PC-3 (cell line): ENCODE results near the gene MYH7. TPM values are rescaled to one million over a fixed set of nuclear protein-coding genes. Genes with fewer than 3 reads are reported as not detected.

ENCODE experiments used
- ATAC-seq: fragments of 200-7000 bp; cut with Tn5 transposase; 2 replicates; pipeline ENCODE4 v1.9.1; 2020; ENCODE audit warnings: mild to moderate bottlenecking, moderate library complexity
- BruUV-seq: library from RNA; stranded (reverse); fragments of 400-500 nt; replicated peaks from 2 replicates; lab custom pipeline; 2021; lab: Mats Ljungman, UMichigan
- CTCF ChIA-PET: fragments of 300-600 bp; sonication (Branson Sonifier 250); formaldehyde crosslinking; loops from one replicate; lab custom pipeline; 2022; ENCODE audit warnings: antibody characterized with exemption; lab: Charles Lee
- POLR2A ChIA-PET: fragments of 300-600 bp; sonication (Branson Sonifier 250); formaldehyde crosslinking; loops from one replicate; lab custom pipeline; 2022; ENCODE audit warnings: antibody characterized with exemption; ENCODE audit not compliant: unreplicated experiment; lab: Charles Lee
- DNase-seq: peaks from one replicate; pipeline ENCODE4 v3.0.0-alpha.2; 2015
- H2AFZ ChIP-seq: fragments of 300-600 bp; sonication (generic); 2 replicates; pipeline ENCODE4 v1.6.0; 2016; ENCODE audit warnings: antibody characterized with exemption, low read length
- H3F3A ChIP-seq: fragments of 300-600 bp; sonication (generic); one replicate; pipeline ENCODE4 v1.6.0; 2017; ENCODE audit warnings: antibody characterized with exemption, low read length, control low read depth, mild to moderate bottlenecking; ENCODE audit not compliant: unreplicated experiment
- H3K27ac ChIP-seq: fragments of 300-600 bp; sonication (generic); 2 replicates; pipeline ENCODE4 v1.5.1; 2016; ENCODE audit warnings: mild to moderate bottlenecking, low read length
- H3K27me3 ChIP-seq: fragments of 300-600 bp; sonication (generic); 2 replicates; pipeline ENCODE4 v1.6.1; 2016; ENCODE audit warnings: low read length, mixed read lengths
- H3K36me3 ChIP-seq: fragments of 300-600 bp; sonication (generic); 2 replicates; pipeline ENCODE4 v1.6.1; 2016; ENCODE audit warnings: low read depth, mixed run types, low read length, mixed read lengths
- H3K4me1 ChIP-seq: fragments of 300-600 bp; sonication (generic); 2 replicates; pipeline ENCODE4 v1.5.1; 2016; ENCODE audit warnings: low read length; ENCODE audit not compliant: insufficient read depth
- H3K4me2 ChIP-seq: fragments of 300-600 bp; sonication (generic); 2 replicates; pipeline ENCODE4 v1.6.0; 2016; ENCODE audit warnings: low read length
- H3K4me3 ChIP-seq: fragments of 300-600 bp; sonication (generic); 2 replicates; pipeline ENCODE4 v1.5.1; 2016; ENCODE audit warnings: mild to moderate bottlenecking, low read length, mixed read lengths
- H3K79me2 ChIP-seq: fragments of 300-600 bp; sonication (generic); 2 replicates; pipeline ENCODE4 v1.6.1; 2017; ENCODE audit warnings: low read length, mixed read lengths
- H3K9ac ChIP-seq: fragments of 300-600 bp; sonication (generic); 2 replicates; pipeline ENCODE4 v1.6.0; 2016; ENCODE audit warnings: mild to moderate bottlenecking, low read length
- H3K9me2 ChIP-seq: fragments of 300-600 bp; sonication (generic); replicated peaks from 2 replicates; pipeline ENCODE4 v1.6.1; 2016; ENCODE audit warnings: mixed run types, low read length, mixed read lengths
- H3K9me3 ChIP-seq: fragments of 300-600 bp; sonication (generic); 2 replicates; pipeline ENCODE4 v1.6.1; 2016; ENCODE audit warnings: low read length, mixed read lengths
- H4K20me1 ChIP-seq: fragments of 300-600 bp; sonication (generic); 2 replicates; pipeline ENCODE4 v1.6.1; 2016; ENCODE audit warnings: low read length, mixed read lengths
- EZH2 ChIP-seq: fragments of 300-600 bp; sonication (generic); IDR thresholded peaks from one replicate; pipeline ENCODE4 v1.6.1; 2017; ENCODE audit warnings: antibody characterized with exemption, mild to moderate bottlenecking, low read length; ENCODE audit not compliant: unreplicated experiment
- EZH2phosphoT487 ChIP-seq: fragments of 300-600 bp; sonication (generic); IDR thresholded peaks from 2 replicates; pipeline ENCODE4 v1.6.1; 2018; ENCODE audit warnings: mild to moderate bottlenecking, antibody characterized with exemption, low read length, borderline replicate concordance
- intact Hi-C: fragments of 100-400 bp; cut with micrococcal nuclease; formaldehyde crosslinking; loops from 2 replicates; pipeline ENCODE4 v1.9.0; 2023
- total RNA-seq: library from RNA; depleted of rRNA; stranded (reverse); fragments of >200 nt; gene quantifications from 2 replicates; pipeline ENCODE4 v1.2.3, GENCODE V29; 2014
- TF ChIP-seq, protein P1 (sequence below): fragments of 300-600 bp; sonication (generic); conservative IDR thresholded peaks from 2 replicates; pipeline ENCODE4 v1.5.1; 2017; ENCODE audit warnings: antibody characterized with exemption, low read depth, mild to moderate bottlenecking, low read length

MYH7 gene
- total RNA-seq, 1 experiment from 2014 or later = not detected

DNA sequence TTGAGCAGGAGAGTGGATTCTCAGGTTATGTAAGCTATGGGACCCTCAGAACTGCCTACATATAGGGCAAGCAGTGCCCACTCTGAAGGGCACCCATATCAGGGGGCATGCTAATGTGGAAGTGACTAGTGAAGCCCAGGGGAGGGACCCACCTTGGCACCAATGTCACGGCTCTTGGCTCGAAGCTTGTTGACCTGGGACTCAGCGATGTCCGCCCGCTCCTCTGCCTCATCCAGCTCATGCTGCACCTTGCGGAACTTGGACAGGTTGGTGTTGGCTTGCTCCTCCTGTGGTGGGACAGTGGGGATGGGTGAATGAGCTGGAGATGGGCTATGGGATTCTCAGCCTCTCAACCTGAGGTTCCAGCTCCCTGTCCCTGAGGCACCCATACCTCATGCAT lies 53.2 kb downstream of the MYH7 start:
- Histone ChIP-seq H3K27ac (no peak overlapping the region), H3F3A (no peaks in the 10 kb centered on the region), H2AFZ (no peak overlapping the region), H3K27me3 (peaks cover 45% of the 10 kb centered on the region), H3K36me3 (no peaks in the 10 kb centered on the region), H3K9ac (no peak overlapping the region), H3K9me2 (no peaks in the 10 kb centered on the region), H3K4me2 (no peak overlapping the region), H3K79me2 (no peaks in the 10 kb centered on the region), H3K4me1 (no peaks in the 10 kb centered on the region), H3K4me3 (no peak overlapping the region), H3K9me3 (no peaks in the 10 kb centered on the region), H4K20me1 (no peaks in the 10 kb centered on the region)
- ChIA-PET CTCF (no interaction called here), POLR2A (no interaction called here)
- BruUV-seq = no TSS peak
- intact Hi-C loops = no loop called here
- ATAC-seq (no peak), DNase-seq (no peak)
- TF ChIP-seq EZH2 (no peak), EZH2phosphoT487 (no peak)

DNA sequence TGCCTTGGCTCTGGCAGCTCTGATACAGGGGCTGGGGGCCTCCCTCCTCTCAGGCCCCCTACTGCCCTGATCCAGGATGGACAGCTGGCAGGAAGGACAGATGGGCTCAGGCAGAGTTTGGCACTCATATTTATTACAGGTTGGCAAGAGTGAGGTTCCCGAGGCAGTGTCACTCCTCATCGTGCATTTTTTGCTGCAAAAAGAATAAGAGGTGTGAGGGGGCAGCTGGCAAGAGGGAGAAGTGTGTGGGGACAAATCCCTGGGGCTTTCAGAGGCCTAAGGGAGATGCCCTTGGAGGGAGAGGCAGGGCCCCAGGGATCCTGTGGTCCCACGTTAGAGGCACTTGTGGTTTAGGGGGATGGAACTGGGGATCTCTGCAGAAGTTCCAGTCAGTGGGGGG lies 53.6 kb downstream of the MYH7 start:
- Histone ChIP-seq H3K9ac (no peak overlapping the region), H3K79me2 (no peaks in the 10 kb centered on the region), H3K27me3 (peaks cover 41% of the 10 kb centered on the region), H3K9me3 (no peaks in the 10 kb centered on the region), H3K36me3 (no peaks in the 10 kb centered on the region), H2AFZ (no peak overlapping the region), H3K4me3 (no peak overlapping the region), H3K4me2 (no peak overlapping the region), H3K9me2 (no peaks in the 10 kb centered on the region), H4K20me1 (no peaks in the 10 kb centered on the region), H3K4me1 (no peaks in the 10 kb centered on the region), H3K27ac (no peak overlapping the region), H3F3A (no peaks in the 10 kb centered on the region)
- ATAC-seq = no peak
- ChIA-PET CTCF (no interaction called here), POLR2A (no interaction called here)
- TF ChIP-seq, protein P1, sequence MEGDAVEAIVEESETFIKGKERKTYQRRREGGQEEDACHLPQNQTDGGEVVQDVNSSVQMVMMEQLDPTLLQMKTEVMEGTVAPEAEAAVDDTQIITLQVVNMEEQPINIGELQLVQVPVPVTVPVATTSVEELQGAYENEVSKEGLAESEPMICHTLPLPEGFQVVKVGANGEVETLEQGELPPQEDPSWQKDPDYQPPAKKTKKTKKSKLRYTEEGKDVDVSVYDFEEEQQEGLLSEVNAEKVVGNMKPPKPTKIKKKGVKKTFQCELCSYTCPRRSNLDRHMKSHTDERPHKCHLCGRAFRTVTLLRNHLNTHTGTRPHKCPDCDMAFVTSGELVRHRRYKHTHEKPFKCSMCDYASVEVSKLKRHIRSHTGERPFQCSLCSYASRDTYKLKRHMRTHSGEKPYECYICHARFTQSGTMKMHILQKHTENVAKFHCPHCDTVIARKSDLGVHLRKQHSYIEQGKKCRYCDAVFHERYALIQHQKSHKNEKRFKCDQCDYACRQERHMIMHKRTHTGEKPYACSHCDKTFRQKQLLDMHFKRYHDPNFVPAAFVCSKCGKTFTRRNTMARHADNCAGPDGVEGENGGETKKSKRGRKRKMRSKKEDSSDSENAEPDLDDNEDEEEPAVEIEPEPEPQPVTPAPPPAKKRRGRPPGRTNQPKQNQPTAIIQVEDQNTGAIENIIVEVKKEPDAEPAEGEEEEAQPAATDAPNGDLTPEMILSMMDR = no peak
- TF ChIP-seq EZH2 = no peak
- no peak for TF ChIP-seq EZH2phosphoT487
- BruUV-seq = no TSS peak
- intact Hi-C loops = no loop called here
- DNase-seq = no peak

DNA sequence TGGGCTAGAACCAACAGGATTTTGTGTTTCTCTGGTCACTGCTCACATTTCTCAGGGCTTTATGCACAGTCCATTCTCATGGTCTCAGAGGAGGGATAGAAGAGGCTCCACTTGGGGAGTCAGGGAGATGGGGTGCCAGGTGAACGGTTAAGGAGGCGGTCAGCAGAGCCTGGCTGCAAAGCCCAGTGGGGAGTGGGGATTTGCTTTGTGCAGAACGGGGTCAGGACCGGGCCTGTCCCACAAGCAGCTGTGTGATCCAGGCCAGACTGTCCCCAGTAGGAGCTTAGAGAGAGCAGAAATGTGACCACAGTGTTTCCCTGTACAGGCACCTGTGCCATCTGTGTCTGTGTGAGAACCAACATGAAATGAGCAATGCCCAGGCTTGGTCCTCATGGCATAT lies 54.5 kb downstream of the MYH7 start:
- no peak overlapping the region for H3K9ac ChIP-seq
- no peaks in the 10 kb centered on the region for H3K9me3 ChIP-seq
- H3F3A ChIP-seq = no peaks in the 10 kb centered on the region
- DNase-seq (no peak), ATAC-seq (no peak)
- H3K4me2 ChIP-seq = no peak overlapping the region
- no peaks in the 10 kb centered on the region for H3K9me2 ChIP-seq
- no peaks in the 10 kb centered on the region for H4K20me1 ChIP-seq
- H2AFZ ChIP-seq = no peak overlapping the region
- no peaks in the 10 kb centered on the region for H3K79me2 ChIP-seq
- intact Hi-C loops = loop anchor here (1.0 kb wide), 2 partner anchors 53 to 116 kb away; no protein-coding TSS in a partner anchor
- H3K27me3 ChIP-seq = peaks cover 41% of the 10 kb centered on the region
- TF ChIP-seq, protein P1 = no peak
- no peak overlapping the region for H3K4me3 ChIP-seq
- no peaks in the 10 kb centered on the region for H3K4me1 ChIP-seq
- ChIA-PET CTCF (no interaction called here), POLR2A (no interaction called here)
- BruUV-seq = no TSS peak
- no peak overlapping the region for H3K27ac ChIP-seq
- H3K36me3 ChIP-seq = no peaks in the 10 kb centered on the region
